Suppressor macrophage treated with lipopolysaccharide for 1 hour (primary cell): ENCODE measurements around the gene TM4SF5.
"Not testable (repeated sequence)": the region's sequence is repeated elsewhere in the genome, so short reads cannot be mapped to it uniquely, and the experiment has no call there.

ENCODE experiments used
- DNase-seq, 3 donors: peaks; one replicate each; pipeline ENCODE4 v3.0.0-alpha.2; 2020 to 2022

TM4SF5 gene

GRCh38 chr17:4789951-4790704 is 18.4 kb downstream of the TM4SF5 start:
- peak; percentile 92 to 95 (median 93) for DNase-seq

GRCh38 chr17:4790705-4791088 is 19.0 kb downstream of the TM4SF5 start:
- DNase-seq = no peak

DNA sequence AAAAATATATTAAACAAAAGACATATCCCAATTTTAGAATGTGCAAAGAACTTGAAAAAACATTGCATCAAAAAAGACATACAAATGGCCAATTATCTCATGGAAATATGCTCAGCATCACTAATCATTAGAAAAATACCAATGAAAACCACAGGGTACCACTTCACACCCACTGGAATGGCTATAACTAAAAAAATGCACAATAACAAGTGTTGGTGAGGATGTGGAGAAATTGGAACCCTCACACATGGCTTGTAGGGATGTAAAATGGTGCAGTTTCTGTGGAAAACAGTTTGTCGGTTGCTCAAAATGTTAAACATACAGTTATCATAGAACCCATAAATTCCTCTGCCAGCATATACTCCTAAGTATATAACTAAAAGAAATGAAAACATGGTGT is 23.5 kb downstream of the TM4SF5 start:
- no peak for DNase-seq

GRCh38 chr17:4796552-4796920 is 24.9 kb downstream of the TM4SF5 start:
- DNase-seq = peak; percentile 54 to 75 (median 64)

- DNase-seq = no peak
These were observed 28.9 kb downstream of the TM4SF5 start for GRCh38 chr17:4800462-4801196.

DNA sequence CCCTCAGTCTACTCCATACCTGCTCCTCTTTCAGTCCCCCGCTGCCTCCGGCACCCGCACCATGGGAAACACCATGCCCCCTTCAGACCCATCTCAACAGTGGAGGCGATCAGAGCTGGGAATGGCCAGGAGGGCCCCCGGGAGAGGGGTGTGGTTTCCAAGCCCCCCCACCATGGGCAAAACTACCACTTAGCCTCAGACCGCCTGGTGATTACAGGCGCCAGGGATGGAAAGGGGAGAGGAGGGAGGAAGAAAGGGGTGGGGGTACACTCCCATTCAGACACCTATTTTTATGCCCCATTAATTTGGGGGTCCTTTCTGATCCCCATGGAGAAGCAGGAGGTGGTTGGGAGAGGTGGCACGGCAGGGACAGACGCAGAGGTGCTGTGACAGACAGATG is 30.5 kb downstream of the TM4SF5 start, which contains the start of gene C17orf114:
C17orf114 (minus strand) TSS at position 101 of the 400 bp plus-strand sequence.
- no peak for DNase-seq

DNA sequence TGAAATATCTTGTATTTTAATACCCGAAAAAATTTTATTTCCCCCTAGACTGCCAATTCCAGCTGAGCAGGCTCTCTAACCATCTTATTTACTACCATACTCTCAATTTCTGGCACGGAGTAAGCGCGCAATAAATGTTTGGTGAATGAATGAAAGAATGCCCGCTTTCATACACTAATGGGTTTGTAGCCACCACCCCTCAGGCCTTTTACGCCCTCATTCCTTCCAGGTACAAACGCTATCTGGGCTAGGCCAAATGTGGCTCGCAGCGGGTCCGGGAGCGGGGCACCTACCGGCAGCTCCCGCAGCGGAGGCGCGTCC is 34.7 kb downstream of the TM4SF5 start:
- no peak for DNase-seq

- peak; percentile 92 to 98 (median 96) for DNase-seq
These were observed 35.3 kb downstream of the TM4SF5 start, which contains the start of gene PLD2 for GRCh38 chr17:4806777-4807604. PLD2 (plus strand) TSS chr17:4807152; CDS start chr17:4807773, 621 bp downstream.

- no peak for DNase-seq
These were observed 36.1 kb downstream of the TM4SF5 start for GRCh38 chr17:4807605-4808377.

GRCh38 chr17:4808378-4808767 is 36.7 kb downstream of the TM4SF5 start:
- no peak for DNase-seq

GRCh38 chr17:4810696-4811290 is 39.1 kb downstream of the TM4SF5 start:
- DNase-seq = no peak

DNA sequence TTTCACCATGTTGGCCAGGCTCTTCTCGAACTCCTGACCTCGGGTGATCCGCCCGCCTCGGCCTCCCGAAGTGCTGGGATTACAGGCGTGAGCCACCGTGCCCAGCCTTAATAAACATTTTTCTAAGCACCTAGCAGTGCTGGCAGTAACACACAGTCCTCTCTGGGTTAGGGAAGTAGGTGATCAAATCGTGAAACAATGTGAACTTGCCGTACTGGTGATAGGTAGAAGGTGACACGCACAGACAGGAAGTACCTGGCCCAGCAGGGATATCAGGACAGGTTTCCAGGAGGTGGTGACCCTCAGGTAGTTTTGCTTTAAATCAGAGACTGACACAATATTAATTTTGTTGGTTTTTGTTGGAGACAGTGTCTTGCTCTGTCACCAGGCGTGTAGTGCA is 39.8 kb downstream of the TM4SF5 start:
- DNase-seq = no peak

- no peak for DNase-seq
These were observed 41.0 kb downstream of the TM4SF5 start for GRCh38 chr17:4812690-4813089.

DNA sequence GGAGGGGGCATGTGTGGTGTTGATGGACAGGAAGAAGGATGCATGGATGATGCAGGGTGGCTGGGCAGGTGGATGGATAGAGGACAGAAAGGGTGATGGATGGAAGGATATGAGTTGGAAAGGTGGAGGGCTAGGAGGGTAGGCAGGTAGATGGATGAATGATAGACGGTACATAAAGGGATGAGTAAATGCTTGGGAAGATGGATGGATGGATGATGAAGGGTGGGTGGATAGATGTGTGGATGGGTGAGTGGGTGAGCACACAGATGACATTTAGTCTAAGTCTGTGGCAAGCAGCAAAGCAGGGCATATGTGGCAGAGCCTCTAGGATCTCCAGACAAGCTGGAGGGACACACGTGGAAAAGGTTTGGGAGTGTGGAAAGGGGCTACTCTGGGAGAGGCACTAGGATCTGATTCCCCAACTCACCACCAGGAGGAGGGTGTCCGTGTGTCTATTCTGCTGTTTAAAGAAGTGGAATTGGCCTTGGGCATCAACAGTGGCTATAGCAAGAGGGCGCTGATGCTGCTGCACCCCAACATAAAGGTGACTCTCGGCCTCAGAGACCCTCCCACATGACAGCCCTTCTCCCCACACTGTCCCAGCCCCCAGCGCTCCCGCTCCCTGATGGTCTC is 43.5 kb downstream of the TM4SF5 start:
- DNase-seq = peak in 1 of 3 donors; percentile 28

DNA sequence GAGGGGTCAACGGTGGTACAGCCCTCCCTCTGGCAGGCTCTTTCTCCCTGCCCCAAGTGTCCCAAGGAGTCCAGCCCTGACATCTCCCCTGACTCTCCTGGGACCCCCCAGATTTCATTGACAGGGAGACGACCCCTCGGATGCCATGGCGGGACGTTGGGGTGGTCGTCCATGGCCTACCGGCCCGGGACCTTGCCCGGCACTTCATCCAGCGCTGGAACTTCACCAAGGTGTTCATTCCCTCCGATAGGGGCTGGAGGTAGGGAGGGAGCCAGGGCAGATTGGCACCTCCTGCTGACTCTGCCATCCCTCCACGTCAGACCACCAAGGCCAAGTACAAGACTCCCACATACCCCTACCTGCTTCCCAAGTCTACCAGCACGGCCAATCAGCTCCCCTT is 45.1 kb downstream of the TM4SF5 start:
- DNase-seq = no peak

GRCh38 chr17:4818276-4818675 is 46.6 kb downstream of the TM4SF5 start:
- no peak for DNase-seq

GRCh38 chr17:4822835-4823234 is 51.1 kb downstream of the TM4SF5 start:
- no peak for DNase-seq

DNA sequence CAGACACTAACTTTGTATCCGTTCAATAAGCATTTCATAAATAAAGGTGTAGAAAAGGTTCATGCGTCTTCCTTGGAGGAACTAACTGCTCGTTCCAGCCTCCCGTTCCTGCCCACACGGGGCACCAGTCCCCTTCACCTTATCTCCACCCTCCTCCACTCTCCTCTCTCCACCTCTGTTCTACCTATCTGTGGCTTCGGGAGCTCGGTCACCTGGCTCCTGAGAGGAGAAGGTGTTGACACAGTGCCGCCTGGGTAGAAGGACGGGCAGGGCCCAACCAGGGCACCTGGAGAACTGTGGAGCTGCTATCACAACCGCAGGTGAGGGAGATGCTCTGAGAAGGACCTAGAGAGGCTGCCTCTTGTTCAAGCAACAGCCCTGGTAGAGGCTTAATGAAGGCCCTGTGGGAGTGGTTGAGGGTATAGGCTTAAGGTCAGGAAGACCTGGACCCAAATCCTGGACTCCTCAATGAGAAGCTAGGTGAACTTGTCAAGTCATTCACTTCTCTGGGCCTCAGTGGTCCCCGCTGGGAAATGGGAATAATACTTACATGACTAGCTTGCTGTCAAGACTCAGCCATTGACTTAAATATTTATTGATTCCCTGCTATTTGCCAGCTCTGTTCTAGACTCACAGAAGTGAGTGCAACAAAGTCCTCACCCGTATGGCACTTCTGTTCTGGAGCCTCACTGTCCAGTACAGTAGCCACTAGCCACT is 51.8 kb downstream of the TM4SF5 start:
- DNase-seq = no peak

GRCh38 chr17:4827399-4827798 is 55.7 kb downstream of the TM4SF5 start:
- no peak for DNase-seq

DNA sequence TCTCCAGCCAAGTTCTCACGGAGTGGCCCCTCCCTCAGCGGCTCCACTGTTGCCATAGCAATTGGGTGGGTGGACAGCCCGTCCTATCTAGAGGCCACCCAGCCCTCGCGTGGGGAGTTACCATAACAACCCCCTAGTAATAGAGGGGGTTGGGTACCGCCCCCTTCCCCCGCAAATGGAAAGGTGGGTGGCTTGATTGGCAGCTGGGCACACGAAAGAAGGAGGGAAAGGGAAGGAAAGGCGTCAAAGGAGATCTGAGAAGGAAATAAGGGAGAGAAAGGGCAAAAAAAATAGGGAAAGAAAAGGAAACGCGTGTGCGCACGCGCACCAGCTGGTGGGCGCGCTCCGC is 61.1 kb downstream of the TM4SF5 start:
- not testable (repeated sequence) for DNase-seq
